ENCODE measurements around the gene ATP5MK.
A peak's percentile ranks its signal among the peaks of the same experiment; 100 is the strongest.

ATP5MK gene

DNA sequence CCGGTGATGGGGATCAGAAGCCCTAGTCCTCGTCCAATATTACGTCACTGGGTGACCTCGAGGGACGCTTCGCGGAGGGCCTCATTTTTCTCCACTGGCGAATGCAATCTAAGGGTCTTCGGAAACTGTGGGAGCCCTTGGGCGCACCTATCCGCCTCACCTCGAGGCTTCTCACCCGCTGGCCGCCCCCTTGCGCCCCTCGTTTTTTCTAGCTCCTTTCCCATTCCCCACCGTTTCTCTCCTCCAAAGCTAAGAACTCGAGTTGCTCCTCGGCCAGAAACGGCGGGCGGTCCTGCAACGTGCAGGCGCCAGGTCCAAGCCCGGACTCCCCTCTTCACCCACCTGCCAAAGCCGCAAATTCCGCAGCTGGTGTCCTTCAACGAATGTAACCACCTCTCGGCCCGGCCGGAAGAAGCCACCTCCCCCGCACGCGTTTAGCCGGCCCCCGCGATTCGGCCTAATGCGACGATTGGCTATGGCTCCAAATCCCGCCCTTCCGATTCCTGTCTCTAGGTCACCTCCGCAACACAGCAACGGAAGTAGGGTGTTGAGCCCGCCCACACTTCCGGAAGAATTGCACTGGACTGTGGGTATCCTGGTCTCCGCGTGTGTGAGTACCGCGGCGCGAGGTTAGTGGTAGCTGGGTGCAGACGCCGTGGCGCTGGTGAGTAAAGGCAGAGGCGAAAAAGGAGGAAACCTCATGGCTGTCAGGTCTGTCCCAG, at the start of gene ATP5MK, which contains the start of gene PDCD11 (continued):
- TF ChIP-seq, protein P1, sequence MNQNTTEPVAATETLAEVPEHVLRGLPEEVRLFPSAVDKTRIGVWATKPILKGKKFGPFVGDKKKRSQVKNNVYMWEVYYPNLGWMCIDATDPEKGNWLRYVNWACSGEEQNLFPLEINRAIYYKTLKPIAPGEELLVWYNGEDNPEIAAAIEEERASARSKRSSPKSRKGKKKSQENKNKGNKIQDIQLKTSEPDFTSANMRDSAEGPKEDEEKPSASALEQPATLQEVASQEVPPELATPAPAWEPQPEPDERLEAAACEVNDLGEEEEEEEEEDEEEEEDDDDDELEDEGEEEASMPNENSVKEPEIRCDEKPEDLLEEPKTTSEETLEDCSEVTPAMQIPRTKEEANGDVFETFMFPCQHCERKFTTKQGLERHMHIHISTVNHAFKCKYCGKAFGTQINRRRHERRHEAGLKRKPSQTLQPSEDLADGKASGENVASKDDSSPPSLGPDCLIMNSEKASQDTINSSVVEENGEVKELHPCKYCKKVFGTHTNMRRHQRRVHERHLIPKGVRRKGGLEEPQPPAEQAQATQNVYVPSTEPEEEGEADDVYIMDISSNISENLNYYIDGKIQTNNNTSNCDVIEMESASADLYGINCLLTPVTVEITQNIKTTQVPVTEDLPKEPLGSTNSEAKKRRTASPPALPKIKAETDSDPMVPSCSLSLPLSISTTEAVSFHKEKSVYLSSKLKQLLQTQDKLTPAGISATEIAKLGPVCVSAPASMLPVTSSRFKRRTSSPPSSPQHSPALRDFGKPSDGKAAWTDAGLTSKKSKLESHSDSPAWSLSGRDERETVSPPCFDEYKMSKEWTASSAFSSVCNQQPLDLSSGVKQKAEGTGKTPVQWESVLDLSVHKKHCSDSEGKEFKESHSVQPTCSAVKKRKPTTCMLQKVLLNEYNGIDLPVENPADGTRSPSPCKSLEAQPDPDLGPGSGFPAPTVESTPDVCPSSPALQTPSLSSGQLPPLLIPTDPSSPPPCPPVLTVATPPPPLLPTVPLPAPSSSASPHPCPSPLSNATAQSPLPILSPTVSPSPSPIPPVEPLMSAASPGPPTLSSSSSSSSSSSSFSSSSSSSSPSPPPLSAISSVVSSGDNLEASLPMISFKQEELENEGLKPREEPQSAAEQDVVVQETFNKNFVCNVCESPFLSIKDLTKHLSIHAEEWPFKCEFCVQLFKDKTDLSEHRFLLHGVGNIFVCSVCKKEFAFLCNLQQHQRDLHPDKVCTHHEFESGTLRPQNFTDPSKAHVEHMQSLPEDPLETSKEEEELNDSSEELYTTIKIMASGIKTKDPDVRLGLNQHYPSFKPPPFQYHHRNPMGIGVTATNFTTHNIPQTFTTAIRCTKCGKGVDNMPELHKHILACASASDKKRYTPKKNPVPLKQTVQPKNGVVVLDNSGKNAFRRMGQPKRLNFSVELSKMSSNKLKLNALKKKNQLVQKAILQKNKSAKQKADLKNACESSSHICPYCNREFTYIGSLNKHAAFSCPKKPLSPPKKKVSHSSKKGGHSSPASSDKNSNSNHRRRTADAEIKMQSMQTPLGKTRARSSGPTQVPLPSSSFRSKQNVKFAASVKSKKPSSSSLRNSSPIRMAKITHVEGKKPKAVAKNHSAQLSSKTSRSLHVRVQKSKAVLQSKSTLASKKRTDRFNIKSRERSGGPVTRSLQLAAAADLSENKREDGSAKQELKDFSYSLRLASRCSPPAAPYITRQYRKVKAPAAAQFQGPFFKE (tag by site-specific recombination; IDR thresholded peaks at IDR 0.05; ENCODE audit: borderline replicate concordance): no peak
- TF ChIP-seq ZNF48 (tag by site-specific recombination; IDR thresholded peaks at IDR 0.05) (no peak), ZNF274 (IDR thresholded peaks at IDR 0.05; ENCODE audit: low read length) (no peak), ZNF274 (tag by site-specific recombination; IDR thresholded peaks at IDR 0.05; ENCODE audit: borderline replicate concordance) (no peak), ZBTB7A (tag by site-specific recombination; IDR thresholded peaks at IDR 0.05; ENCODE audit: low read depth) (0 out of 2 replicates have a peak, but pooled peaks have one; percentile 34), ZBTB20 (tag by site-specific recombination; IDR thresholded peaks at IDR 0.05) (no peak), ZNF830 (tag by site-specific recombination; IDR thresholded peaks at IDR 0.05; ENCODE audit: low read depth) (no peak), ZNF140 (tag by site-specific recombination; IDR thresholded peaks at IDR 0.05) (no peak), ZNF10 (tag by site-specific recombination; IDR thresholded peaks at IDR 0.05) (peak; percentile 95), ZNF571 (tag by site-specific recombination; IDR thresholded peaks at IDR 0.05) (no peak), ZNF654 (tag by site-specific recombination; IDR thresholded peaks at IDR 0.05; ENCODE audit: low read depth) (no peak), KLF8 (tag by site-specific recombination; IDR thresholded peaks at IDR 0.05) (peak; percentile 18; the same call in 1 of the 2 replicates), GLIS2 (tag by site-specific recombination; IDR thresholded peaks at IDR 0.05) (peak; percentile 87), ZNF501 (tag by site-specific recombination; IDR thresholded peaks at IDR 0.05) (0 out of 2 replicates have a peak, but pooled peaks have one; percentile 34), ZNF707 (tag by site-specific recombination; IDR thresholded peaks at IDR 0.05) (no peak)
- TF ChIP-seq, protein P2, sequence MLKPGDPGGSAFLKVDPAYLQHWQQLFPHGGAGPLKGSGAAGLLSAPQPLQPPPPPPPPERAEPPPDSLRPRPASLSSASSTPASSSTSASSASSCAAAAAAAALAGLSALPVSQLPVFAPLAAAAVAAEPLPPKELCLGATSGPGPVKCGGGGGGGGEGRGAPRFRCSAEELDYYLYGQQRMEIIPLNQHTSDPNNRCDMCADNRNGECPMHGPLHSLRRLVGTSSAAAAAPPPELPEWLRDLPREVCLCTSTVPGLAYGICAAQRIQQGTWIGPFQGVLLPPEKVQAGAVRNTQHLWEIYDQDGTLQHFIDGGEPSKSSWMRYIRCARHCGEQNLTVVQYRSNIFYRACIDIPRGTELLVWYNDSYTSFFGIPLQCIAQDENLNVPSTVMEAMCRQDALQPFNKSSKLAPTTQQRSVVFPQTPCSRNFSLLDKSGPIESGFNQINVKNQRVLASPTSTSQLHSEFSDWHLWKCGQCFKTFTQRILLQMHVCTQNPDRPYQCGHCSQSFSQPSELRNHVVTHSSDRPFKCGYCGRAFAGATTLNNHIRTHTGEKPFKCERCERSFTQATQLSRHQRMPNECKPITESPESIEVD (tag by site-specific recombination; IDR thresholded peaks at IDR 0.05): no peak
- TF ChIP-seq, protein P3, sequence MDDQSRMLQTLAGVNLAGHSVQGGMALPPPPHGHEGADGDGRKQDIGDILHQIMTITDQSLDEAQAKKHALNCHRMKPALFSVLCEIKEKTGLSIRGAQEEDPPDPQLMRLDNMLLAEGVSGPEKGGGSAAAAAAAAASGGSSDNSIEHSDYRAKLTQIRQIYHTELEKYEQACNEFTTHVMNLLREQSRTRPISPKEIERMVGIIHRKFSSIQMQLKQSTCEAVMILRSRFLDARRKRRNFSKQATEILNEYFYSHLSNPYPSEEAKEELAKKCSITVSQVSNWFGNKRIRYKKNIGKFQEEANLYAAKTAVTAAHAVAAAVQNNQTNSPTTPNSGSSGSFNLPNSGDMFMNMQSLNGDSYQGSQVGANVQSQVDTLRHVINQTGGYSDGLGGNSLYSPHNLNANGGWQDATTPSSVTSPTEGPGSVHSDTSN (CRISPR knock-in tag; IDR thresholded peaks at IDR 0.05): peak; percentile 41; the same call in 1 of the 2 replicates
- TF ChIP-seq, protein P4, sequence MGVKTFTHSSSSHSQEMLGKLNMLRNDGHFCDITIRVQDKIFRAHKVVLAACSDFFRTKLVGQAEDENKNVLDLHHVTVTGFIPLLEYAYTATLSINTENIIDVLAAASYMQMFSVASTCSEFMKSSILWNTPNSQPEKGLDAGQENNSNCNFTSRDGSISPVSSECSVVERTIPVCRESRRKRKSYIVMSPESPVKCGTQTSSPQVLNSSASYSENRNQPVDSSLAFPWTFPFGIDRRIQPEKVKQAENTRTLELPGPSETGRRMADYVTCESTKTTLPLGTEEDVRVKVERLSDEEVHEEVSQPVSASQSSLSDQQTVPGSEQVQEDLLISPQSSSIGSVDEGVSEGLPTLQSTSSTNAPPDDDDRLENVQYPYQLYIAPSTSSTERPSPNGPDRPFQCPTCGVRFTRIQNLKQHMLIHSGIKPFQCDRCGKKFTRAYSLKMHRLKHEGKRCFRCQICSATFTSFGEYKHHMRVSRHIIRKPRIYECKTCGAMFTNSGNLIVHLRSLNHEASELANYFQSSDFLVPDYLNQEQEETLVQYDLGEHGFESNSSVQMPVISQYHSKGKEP (tag by site-specific recombination; IDR thresholded peaks at IDR 0.05): no peak
- TF ChIP-seq, protein P5, sequence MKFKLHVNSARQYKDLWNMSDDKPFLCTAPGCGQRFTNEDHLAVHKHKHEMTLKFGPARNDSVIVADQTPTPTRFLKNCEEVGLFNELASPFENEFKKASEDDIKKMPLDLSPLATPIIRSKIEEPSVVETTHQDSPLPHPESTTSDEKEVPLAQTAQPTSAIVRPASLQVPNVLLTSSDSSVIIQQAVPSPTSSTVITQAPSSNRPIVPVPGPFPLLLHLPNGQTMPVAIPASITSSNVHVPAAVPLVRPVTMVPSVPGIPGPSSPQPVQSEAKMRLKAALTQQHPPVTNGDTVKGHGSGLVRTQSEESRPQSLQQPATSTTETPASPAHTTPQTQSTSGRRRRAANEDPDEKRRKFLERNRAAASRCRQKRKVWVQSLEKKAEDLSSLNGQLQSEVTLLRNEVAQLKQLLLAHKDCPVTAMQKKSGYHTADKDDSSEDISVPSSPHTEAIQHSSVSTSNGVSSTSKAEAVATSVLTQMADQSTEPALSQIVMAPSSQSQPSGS (tag by site-specific recombination; IDR thresholded peaks at IDR 0.05; ENCODE audit: low read depth): peak; percentile 81
- TF ChIP-seq, protein P6, sequence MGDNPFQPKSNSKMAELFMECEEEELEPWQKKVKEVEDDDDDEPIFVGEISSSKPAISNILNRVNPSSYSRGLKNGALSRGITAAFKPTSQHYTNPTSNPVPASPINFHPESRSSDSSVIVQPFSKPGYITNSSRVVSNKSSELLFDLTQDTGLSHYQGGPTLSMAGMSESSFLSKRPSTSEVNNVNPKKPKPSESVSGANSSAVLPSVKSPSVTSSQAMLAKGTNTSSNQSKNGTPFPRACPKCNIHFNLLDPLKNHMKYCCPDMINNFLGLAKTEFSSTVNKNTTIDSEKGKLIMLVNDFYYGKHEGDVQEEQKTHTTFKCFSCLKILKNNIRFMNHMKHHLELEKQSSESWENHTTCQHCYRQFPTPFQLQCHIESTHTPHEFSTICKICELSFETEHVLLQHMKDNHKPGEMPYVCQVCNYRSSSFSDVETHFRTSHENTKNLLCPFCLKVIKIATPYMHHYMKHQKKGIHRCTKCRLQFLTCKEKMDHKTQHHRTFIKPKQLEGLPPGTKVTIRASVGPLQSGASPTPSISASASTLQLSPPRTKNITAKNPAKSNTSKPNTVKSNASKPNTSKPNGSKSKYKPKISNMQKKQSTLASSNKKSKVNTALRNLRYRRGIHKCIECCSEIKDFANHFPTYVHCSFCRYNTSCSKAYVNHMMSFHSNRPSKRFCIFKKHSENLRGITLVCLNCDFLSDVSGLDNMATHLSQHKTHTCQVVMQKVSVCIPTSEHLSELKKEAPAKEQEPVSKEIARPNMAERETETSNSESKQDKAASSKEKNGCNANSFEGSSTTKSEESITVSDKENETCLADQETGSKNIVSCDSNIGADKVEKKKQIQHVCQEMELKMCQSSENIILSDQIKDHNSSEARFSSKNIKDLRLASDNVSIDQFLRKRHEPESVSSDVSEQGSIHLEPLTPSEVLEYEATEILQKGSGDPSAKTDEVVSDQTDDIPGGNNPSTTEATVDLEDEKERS (tag by site-specific recombination; IDR thresholded peaks at IDR 0.05): no peak

Measured in HEK293 (cell line).